H1 (cell line): Measurements from ENCODE around the gene SDSL. TPM values are rescaled to one million over a fixed set of nuclear protein-coding genes. Genes with fewer than 3 reads are reported as not detected.

Source experiments
- CTCF ChIA-PET: fragments of 300-600 bp; sonication (Branson Sonifier 250); formaldehyde crosslinking; loops from one replicate; lab custom pipeline; 2021; ENCODE audit not compliant: partially characterized antibody; lab: Charles Lee
- POLR2A ChIA-PET: fragments of 300-600 bp; sonication (Branson Sonifier 250); formaldehyde crosslinking; loops from one replicate; lab custom pipeline; 2021; ENCODE audit warnings: inconsistent platforms; ENCODE audit not compliant: partially characterized antibody; lab: Charles Lee
- DNase-seq, 2 experiments: peaks; one replicate each; pipeline versions ENCODE4 v3.0.0 to v3.0.0-alpha.2; 2010 to 2022; ENCODE audit warnings: low spot score in 2 of 2, low read depth in 1 of 2, mixed read lengths in 1 of 2
- FAIRE-seq: peaks from 2 replicates; lab custom pipeline; 2011; peaks lifted over from hg19 to GRCh38; lab: Jason Lieb, UNC
- H2AFZ ChIP-seq: 2 replicates; pipeline ENCODE4 v1.8.1; 2012; ENCODE audit warnings: low read length, inconsistent platforms
- H2AK5ac ChIP-seq: 2 replicates; pipeline ENCODE4 v1.6.1; 2013; ENCODE audit warnings: low read depth, low read length
- H2BK120ac ChIP-seq: replicated peaks from 2 replicates; pipeline ENCODE3; 2013; ENCODE audit warnings: low read depth, low read length, inconsistent platforms
- H2BK12ac ChIP-seq: 2 replicates; pipeline ENCODE4 v1.6.1; 2013; ENCODE audit warnings: low read depth, low read length
- H2BK15ac ChIP-seq: 2 replicates; pipeline ENCODE4 v1.6.1; 2013; ENCODE audit warnings: low read length
- H2BK20ac ChIP-seq: 2 replicates; pipeline ENCODE4 v1.6.1; 2013; ENCODE audit warnings: low read length
- H2BK5ac ChIP-seq: 2 replicates; pipeline ENCODE4 v1.6.1; 2013; ENCODE audit warnings: low read depth, low read length
- H3K14ac ChIP-seq: 2 replicates; pipeline ENCODE4 v1.6.1; 2013; ENCODE audit warnings: inconsistent platforms; ENCODE audit not compliant: insufficient read length
- H3K18ac ChIP-seq: 2 replicates; pipeline ENCODE4 v1.6.1; 2013; ENCODE audit warnings: low read length; ENCODE audit errors: extremely low read depth
- H3K23ac ChIP-seq: 2 replicates; pipeline ENCODE4 v1.6.1; 2013; ENCODE audit warnings: inconsistent platforms; ENCODE audit not compliant: insufficient read length
- H3K23me2 ChIP-seq: 2 replicates; pipeline ENCODE4 v1.6.1; 2013; ENCODE audit warnings: low read depth, low read length
- H3K27ac ChIP-seq: 2 replicates; pipeline ENCODE4 v1.6.1; 2011; ENCODE audit warnings: low read depth, low read length, inconsistent platforms
- H3K27me3 ChIP-seq, 4 experiments: replicated peaks in 1 of 4; 1 replicate in 1 of 4; 2 replicates in 3 of 4; pipeline versions ENCODE4 v1.6.1 to v1.8.1; 2011 to 2013; ENCODE audit warnings: low read length in 3 of 4, mild to moderate bottlenecking in 3 of 4, inconsistent platforms in 2 of 4, mixed read lengths in 2 of 4, moderate library complexity in 1 of 4; ENCODE audit not compliant: control insufficient read depth in 3 of 4, insufficient read depth in 3 of 4; ENCODE audit errors: extremely low read depth in 1 of 4
- H3K36me3 ChIP-seq, 4 experiments: 2 replicates each; pipeline versions ENCODE4 v1.6.1 to v1.8.1; 2011 to 2013; ENCODE audit warnings: mild to moderate bottlenecking in 4 of 4, low read length in 3 of 4, moderate library complexity in 2 of 4, control low read depth in 1 of 4, inconsistent platforms in 1 of 4; ENCODE audit not compliant: insufficient read depth in 4 of 4, control insufficient read depth in 2 of 4
- H3K4ac ChIP-seq: replicated peaks from 2 replicates; pipeline ENCODE3; 2013; ENCODE audit warnings: low read length, low read depth, mixed read lengths, inconsistent platforms; ENCODE audit not compliant: insufficient read length
- H3K4me1 ChIP-seq, 4 experiments: replicated peaks in 1 of 4; 1 replicate in 1 of 4; 2 replicates in 3 of 4; pipeline versions ENCODE4 v1.6.1 to v1.8.1; 2011 to 2013; ENCODE audit warnings: low read length in 3 of 4, inconsistent platforms in 2 of 4, mixed read lengths in 1 of 4; ENCODE audit not compliant: insufficient read depth in 4 of 4, control insufficient read depth in 3 of 4
- H3K4me2 ChIP-seq, 2 experiments: 2 replicates each; pipeline versions ENCODE4 v1.6.1 to v1.8.1; 2011 to 2013; ENCODE audit warnings: low read depth in 2 of 2, low read length in 2 of 2, control low read depth in 1 of 2, inconsistent platforms in 1 of 2, mild to moderate bottlenecking in 1 of 2; ENCODE audit not compliant: insufficient read depth in 1 of 2
- H3K4me3 ChIP-seq, 4 experiments: fragments of 200-600, 300-600 bp in 1 of 4; sonication (generic), shearing (Covaris generic), sonication (Bioruptor Twin) in 1 of 4; 2 replicates each; pipeline versions ENCODE4 v1.5.1 to v1.8.1; 2011 to 2016; ENCODE audit warnings: low read length in 4 of 4, low read depth in 3 of 4, control low read depth in 2 of 4, inconsistent platforms in 2 of 4, mild to moderate bottlenecking in 2 of 4, mixed read lengths in 1 of 4, moderate library complexity in 1 of 4; ENCODE audit not compliant: insufficient read depth in 2 of 4; ENCODE audit errors: extremely low read depth in 1 of 4
- H3K56ac ChIP-seq: replicated peaks from 2 replicates; pipeline ENCODE3; 2013; ENCODE audit warnings: low read depth, mild to moderate bottlenecking, mixed read lengths, low read length, inconsistent platforms; ENCODE audit not compliant: insufficient read length
- H3K79me1 ChIP-seq: 2 replicates; pipeline ENCODE4 v1.6.1; 2013; ENCODE audit warnings: low read depth, low read length, control low read depth
- H3K79me2 ChIP-seq, 2 experiments: 2 replicates each; pipeline versions ENCODE4 v1.6.1 to v1.8.1; 2012 to 2013; ENCODE audit warnings: low read length in 2 of 2, mild to moderate bottlenecking in 2 of 2, inconsistent platforms in 1 of 2; ENCODE audit not compliant: insufficient read depth in 2 of 2, control insufficient read depth in 1 of 2
- H3K9ac ChIP-seq, 4 experiments: replicated peaks in 1 of 4; 1 replicate in 1 of 4; 2 replicates in 3 of 4; pipeline versions ENCODE4 v1.6.1 to v1.8.1; 2011 to 2013; ENCODE audit warnings: low read depth in 3 of 4, low read length in 3 of 4, control low read depth in 2 of 4, mild to moderate bottlenecking in 2 of 4, moderate library complexity in 2 of 4, inconsistent platforms in 1 of 4; ENCODE audit errors: extremely low read depth in 1 of 4
- H3K9me3 ChIP-seq, 2 experiments: 2 replicates each; pipeline versions ENCODE4 v1.6.1 to v1.8.1; 2012 to 2013; ENCODE audit warnings: mild to moderate bottlenecking in 2 of 2, moderate library complexity in 2 of 2, control low read depth in 1 of 2, inconsistent platforms in 1 of 2, low read depth in 1 of 2, low read length in 1 of 2, mixed read lengths in 1 of 2; ENCODE audit not compliant: insufficient read depth in 2 of 2
- H4K20me1 ChIP-seq, 2 experiments: replicated peaks in 1 of 2; 2 replicates each; pipeline versions ENCODE3 to v1.8.1; 2011 to 2013; ENCODE audit warnings: inconsistent platforms in 2 of 2, low read length in 2 of 2, mild to moderate bottlenecking in 1 of 2; ENCODE audit not compliant: insufficient read depth in 2 of 2, control insufficient read depth in 1 of 2
- H4K5ac ChIP-seq: 2 replicates; pipeline ENCODE4 v1.6.1; 2013; ENCODE audit warnings: low read length, low read depth, mixed read lengths, inconsistent platforms; ENCODE audit not compliant: insufficient read length
- H4K8ac ChIP-seq: 2 replicates; pipeline ENCODE4 v1.8.0; 2013; ENCODE audit warnings: mild to moderate bottlenecking, moderate library complexity, low read length, inconsistent platforms; ENCODE audit not compliant: insufficient read depth; ENCODE audit errors: extremely low read depth
- H4K91ac ChIP-seq: replicated peaks from 2 replicates; pipeline ENCODE3; 2013; ENCODE audit warnings: low read length, mixed read lengths, inconsistent platforms; ENCODE audit not compliant: insufficient read length
- FOSL1 ChIP-seq: IDR thresholded peaks from 2 replicates; pipeline ENCODE4 v1.6.1; 2011; ENCODE audit warnings: mild to moderate bottlenecking, low read depth, low read length, moderate library complexity; ENCODE audit not compliant: insufficient read depth
- POLR2A ChIP-seq, 2 experiments: IDR thresholded peaks; 1 replicate in 1 of 2; 2 replicates in 1 of 2; pipeline ENCODE4 v1.6.1; 2011; ENCODE audit warnings: low read depth in 2 of 2, low read length in 2 of 2, mild to moderate bottlenecking in 2 of 2; ENCODE audit errors: control extremely low read depth in 1 of 2
- SIN3A ChIP-seq, 2 experiments: IDR thresholded peaks in 1 of 2; conservative IDR thresholded peaks in 1 of 2; 2 replicates each; pipeline ENCODE4 v1.6.1; 2011 to 2012; ENCODE audit warnings: low read length in 2 of 2, improper control_type of control experiment in 1 of 2, low read depth in 1 of 2, mild to moderate bottlenecking in 1 of 2
- TAF1 ChIP-seq: IDR thresholded peaks from 2 replicates; pipeline ENCODE4 v1.6.1; 2011; ENCODE audit warnings: mild to moderate bottlenecking, low read depth, low read length
- TAF7 ChIP-seq: optimal IDR thresholded peaks from 2 replicates; pipeline ENCODE3; 2011; ENCODE audit warnings: low read depth, mild to moderate bottlenecking, inconsistent platforms, low read length, moderate library complexity, borderline replicate concordance
- WGBS, 2 experiments: shearing (Covaris generic) in 1 of 2; methylation state at CpG; one replicate each; pipeline versions ENCODE4 v1.1.6 to v1.1.7; 2013 to 2015; ENCODE audit warnings: low lambda C conversion rate in 2 of 2, mixed read lengths in 2 of 2, inconsistent platforms in 1 of 2, low coverage in 1 of 2, missing lambda C conversion rate in 1 of 2; ENCODE audit not compliant: insufficient replicate concordance in 2 of 2, insufficient coverage in 1 of 2, insufficient read length in 1 of 2; ENCODE audit errors: extremely low coverage in 1 of 2, missing lambda C conversion rate in 1 of 2; 5-methylcytosine and 5-hydroxymethylcytosine counted together
- polyA plus RNA-seq, 7 experiments: library from polyadenylated mRNA; depleted of rRNA in 3 of 7; stranded (reverse) in 5 of 7; unstranded in 2 of 7; fragments of >200 nt in 5 of 7; fragments of 200-250 nt in 2 of 7; gene quantifications; 1 replicate in 5 of 7; 2 replicates in 1 of 7; 4 replicates in 1 of 7; pipeline versions ENCODE4 v1.2.1 to v1.2.3, GENCODE V29; 2011 to 2013; ENCODE audit warnings: missing spikeins in 2 of 7, mixed read lengths in 2 of 7
- total RNA-seq: library from RNA; stranded (reverse); fragmentation: NEBNext Ultra II Directional; extraction: Animal tissue kit (Norgen Biotek cat#: 25700); gene quantifications from 2 replicates; pipeline ENCODE4 v1.2.1, GENCODE V29; 2021

The SDSL gene
- total and polyA plus RNA-seq, 2 of the 8 experiments (the other 6 are each of a cell fraction or from before 2014, with no cell fraction given), result 0.69 to 1.3 TPM

DNA sequence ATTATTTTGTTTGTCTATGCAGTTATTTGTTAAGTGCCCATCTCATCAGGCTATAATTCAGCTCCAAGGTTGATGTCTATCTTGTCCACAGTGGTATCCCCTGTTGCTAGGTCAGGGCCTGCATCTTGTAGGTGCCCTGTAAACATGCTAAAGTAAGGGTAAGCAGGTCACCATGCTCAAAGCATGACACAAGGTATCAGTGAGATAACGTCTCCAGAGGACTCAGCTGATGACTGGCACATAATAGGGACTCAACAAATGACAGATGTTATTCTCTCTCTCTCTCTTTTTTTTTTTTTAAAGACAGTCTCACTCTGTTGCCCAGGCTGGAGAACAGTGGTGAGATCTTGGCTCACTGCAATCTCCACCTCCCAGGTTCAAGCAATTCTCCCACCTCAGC lies 2.3 kb downstream of the SDSL start:
- 0 out of 2 replicates have a peak overlapping the region, but pooled peaks have one; percentile 29 for H2AK5ac ChIP-seq
- H3K4me1 ChIP-seq, result peaks cover 0 to 7% (median 5%) of the 10 kb centered on the region in 4 experiments; a peak in 5 of 7 replicates
- H2BK12ac ChIP-seq, result peak overlapping the region; percentile 12; the same call in 1 of the 2 replicates
- no peak overlapping the region for H3K56ac ChIP-seq
- no peak overlapping the region for H4K8ac ChIP-seq
- H2BK20ac ChIP-seq, result no peak overlapping the region
- H2AFZ ChIP-seq, result no peak overlapping the region
- ChIA-PET CTCF (interaction anchor here (0.7 to 3.0 kb wide), 28 partner anchors 11 to 530 kb away, joined by 3 to 53 read pairs (median 5); partner anchors contain the start of genes CFAP73 and SDS), POLR2A (interaction anchor here (1.5 kb wide), 1 partner anchor 13 kb away, joined by 4 read pairs; no protein-coding TSS in a partner anchor)
- H3K4me3 ChIP-seq, result no peak overlapping the region
- H3K36me3 ChIP-seq, result no peaks in the 10 kb centered on the region
- no peak overlapping the region for H3K18ac ChIP-seq
- no peaks in the 10 kb centered on the region for H4K20me1 ChIP-seq
- no peak overlapping the region for H4K5ac ChIP-seq
- no peaks in the 10 kb centered on the region for H3K79me1 ChIP-seq
- no peak overlapping the region for H3K23ac ChIP-seq
- no peaks in the 10 kb centered on the region for H3K9me3 ChIP-seq
- no peak overlapping the region for H2BK120ac ChIP-seq
- no peak overlapping the region for H3K9ac ChIP-seq
- no peaks in the 10 kb centered on the region for H3K27me3 ChIP-seq
- no peak overlapping the region for H3K14ac ChIP-seq
- DNase-seq (no peak), FAIRE-seq (no peak)
- peaks cover 5% of the 10 kb centered on the region for H3K23me2 ChIP-seq
- 86% methylated on average over 1 of the region's 1 CpG; no CpG with 5 or more reads in 1 of the 2 experiments for WGBS, 2 experiments
- H3K79me2 ChIP-seq, result no peaks in the 10 kb centered on the region
- H4K91ac ChIP-seq, result no peak overlapping the region
- no peak overlapping the region for H2BK15ac ChIP-seq
- TF ChIP-seq POLR2A (IDR thresholded peaks at IDR 0.05; ENCODE audit: control extremely low read depth in 1 of 2, low read depth in 2 of 2, low read length in 2 of 2) (no peak), TAF7 (no peak), SIN3A (conservative IDR thresholded peaks at IDR 0.05 in 1 of 2, IDR thresholded peaks at IDR 0.05 in 1 of 2; ENCODE audit: low read depth in 1 of 2, low read length in 2 of 2) (no peak), TAF1 (no peak), FOSL1 (no peak)
- no peak overlapping the region for H2BK5ac ChIP-seq
- no peak overlapping the region for H3K27ac ChIP-seq
- H3K4ac ChIP-seq, result no peak overlapping the region
- no peak overlapping the region for H3K4me2 ChIP-seq
